CMK (cell line): Measurements from ENCODE around the gene JPH4.

Source experiments
- DNase-seq: peaks from one replicate; pipeline ENCODE4 v3.0.0-alpha.2; 2010; ENCODE audit warnings: low read depth

The JPH4 gene

DNA sequence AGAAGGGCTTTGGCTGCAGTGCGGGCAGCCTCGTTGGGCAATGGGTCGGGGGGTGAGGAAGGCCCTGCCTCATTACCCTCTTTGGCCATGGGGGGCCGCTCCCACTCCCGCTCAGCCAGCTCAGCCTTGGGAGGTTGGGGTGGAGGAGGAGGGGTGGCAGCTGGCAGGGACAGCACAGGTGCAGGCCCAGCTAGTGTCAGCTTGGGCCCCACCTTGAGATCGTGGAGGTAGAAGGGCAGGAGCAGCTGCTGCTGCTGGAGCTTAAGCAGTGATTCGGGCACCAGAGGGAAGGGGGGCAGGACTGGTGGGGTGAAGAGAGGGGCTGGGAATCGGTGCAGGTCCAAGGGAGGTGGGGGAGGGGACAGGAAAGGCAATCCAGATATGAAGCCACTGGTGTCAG is 53.0 kb downstream of the JPH4 start:
- DNase-seq, result no peak

DNA sequence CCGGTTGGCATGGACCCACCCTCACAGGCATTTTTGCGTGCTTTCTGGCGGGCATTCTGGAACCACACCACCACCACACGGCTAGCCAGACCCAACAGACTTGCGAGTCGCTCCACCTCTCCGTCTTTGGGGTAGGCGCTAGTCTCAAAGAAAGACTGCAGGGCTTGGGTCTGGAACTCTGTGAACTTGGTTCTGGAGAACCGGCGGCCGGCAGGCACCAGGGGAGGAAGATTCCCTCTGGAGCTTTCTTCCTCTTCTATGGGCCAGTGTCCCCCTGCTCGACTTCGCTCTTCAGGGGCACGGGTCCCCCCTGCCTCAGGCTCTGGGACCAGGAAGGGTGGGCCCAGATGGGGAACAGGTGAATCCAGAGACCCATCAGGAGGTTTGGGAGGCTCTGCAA is 53.6 kb downstream of the JPH4 start:
- no peak for DNase-seq

DNA sequence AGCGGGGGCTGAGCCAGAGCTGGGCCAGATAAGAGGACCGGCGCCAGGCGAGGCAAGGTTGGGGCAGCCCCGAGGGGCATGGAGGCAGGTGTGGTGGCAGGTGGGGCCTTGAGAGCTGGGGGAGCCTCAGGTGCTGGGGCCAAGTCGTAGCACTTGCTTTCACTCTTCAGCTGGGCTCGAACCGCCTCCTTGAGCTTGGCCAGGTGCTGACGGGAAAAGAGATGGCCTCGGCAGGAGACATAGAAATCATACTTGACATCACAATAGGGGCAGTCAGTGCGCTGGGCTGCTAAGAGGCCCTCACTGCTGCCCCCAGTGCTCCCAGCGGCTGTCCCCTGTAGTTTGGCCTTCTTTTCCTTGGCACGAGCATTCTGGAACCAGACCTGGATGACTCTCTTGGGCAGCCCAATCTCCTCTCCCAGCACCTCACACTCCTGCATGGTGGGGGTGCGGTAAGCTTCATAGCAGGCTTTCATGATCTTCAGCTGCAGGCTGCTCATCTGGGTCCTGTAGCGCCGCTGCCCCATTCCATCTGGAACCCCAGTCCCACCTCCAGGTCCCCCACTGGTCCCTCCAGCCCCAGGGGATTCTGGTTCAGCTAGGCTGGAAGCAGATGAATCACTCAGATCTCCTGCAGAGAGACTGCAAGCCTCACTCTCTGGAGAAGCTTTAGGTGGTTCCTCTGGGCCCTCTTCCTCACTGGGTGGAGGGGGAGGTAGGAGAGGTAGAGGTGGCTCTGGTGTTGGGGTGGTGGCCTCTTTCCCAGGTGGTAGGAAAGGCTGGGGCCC is 55.2 kb downstream of the JPH4 start:
- DNase-seq, result no peak

DNA sequence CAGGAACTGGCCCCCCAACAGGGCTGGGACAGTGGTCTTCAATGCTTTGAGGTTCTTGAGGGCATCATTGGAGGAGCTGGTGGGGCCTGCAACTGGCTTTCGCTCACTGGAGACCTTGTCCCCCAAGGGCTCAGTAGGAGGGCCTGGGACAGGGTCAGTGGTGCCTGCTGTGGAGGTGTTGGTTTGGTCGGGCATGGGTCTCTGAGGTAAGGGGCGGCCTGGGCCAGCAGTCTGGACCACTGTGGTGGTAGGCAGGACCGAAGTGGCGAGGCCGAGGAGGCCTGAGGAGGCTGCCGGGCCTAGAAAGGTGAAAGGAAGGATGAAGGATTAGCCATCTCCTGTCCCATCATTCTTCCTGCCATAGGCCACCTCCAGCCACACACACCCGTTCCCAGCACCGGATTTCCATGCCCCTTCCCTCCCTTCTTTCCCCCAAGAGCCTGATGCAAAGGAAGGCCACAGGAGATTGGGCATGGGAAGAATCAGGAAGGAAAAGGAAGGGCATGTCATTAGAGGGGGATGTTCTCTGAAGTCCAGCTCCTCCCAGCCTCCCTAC is 55.9 kb downstream of the JPH4 start:
- DNase-seq, result no peak

DNA sequence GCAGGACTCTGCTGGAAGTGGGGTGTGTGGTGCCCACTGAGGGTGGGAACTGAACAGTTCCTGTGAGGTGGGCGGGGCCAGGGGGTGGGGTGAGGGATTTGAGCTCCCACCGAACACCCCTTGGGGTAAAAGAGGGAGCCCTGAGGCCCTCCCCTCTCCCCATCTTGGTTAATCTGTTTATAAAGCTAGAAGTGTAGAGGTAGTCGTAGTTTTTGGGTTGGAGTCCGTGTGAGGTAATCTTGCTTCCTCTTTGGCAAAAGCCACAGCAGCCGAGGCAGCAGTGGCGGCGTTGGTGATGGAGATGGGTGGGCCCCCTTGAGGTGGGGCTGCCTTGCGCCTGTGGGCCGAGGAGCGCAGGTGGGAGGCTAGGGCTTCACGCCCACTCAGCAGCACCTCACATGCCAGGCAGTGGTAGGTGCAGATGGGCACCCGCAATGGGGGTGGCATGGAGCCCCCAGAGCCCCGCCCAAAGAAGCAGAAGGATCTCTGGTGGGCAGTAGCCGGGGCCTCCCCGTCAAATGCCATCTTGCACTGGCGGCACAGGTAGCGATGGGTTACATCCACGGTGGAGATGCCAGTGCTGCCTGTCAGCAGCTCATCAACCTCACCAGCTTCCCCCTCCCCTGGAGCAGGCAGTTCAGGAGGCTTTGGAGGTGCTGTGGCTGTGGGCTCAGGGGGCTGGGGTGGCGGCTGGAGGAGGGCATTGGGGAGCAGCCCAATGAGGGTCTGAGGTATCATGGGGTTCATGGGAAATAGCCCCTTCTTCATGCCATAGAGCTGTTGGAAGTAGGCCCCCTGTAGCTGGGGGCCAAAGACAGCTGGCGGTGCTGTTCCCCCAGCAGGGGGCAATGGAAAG is 56.6 kb downstream of the JPH4 start:
- no peak for DNase-seq

DNA sequence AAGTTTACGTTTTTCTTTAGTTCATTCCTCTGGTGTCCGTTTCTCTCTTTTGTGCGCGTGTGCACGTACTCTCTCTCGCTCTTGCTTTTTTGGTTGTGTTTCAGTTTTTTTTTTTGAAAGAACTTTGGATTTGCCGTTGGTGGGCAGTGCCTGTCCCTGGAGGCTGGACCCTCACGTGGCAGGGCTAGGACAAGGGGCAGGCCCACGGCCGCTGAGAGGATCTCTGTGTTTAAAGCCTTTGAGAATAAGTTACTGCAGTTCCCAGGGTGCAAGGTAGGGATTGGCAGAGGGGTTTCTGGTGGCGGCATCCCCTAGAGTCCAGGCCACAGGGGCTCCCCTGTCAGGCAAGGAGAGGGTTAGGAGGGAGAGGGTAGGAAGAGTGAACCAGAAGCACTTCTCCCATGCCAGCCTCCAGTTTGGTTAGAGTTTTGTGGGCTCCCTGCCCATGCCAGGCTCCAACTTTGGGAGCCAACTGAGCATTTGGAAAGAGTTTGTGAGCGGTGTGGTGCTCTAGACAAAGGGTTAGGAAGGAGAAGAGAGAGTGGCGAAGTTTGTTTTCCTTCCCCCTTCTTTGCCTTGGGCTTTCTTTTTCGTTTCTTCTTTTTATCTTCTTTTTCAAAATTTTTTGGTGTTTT is 57.6 kb downstream of the JPH4 start:
- no peak for DNase-seq

DNA sequence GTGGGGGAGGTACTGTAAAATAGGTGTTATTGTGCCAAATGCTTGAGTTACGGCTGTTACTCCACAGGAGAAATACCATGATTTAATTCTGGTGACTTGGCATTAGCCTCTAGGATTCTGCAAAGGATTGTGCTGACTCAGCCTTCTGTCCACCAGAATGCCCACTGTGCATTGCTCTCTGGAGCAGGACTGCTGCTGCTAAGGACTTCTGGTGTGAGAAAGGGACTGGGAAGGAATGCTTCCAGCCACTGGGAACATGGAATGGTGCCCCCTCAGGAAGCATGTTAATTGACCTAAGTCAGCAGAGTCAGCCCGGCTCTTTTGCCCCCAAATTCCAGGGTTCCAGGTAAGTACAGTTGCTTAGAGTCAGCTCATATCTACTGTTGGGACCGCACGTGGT is 59.9 kb downstream of the JPH4 start:
- DNase-seq, result no peak
